ENCODE results near the gene FN3KRP.

The FN3KRP gene, protein sequence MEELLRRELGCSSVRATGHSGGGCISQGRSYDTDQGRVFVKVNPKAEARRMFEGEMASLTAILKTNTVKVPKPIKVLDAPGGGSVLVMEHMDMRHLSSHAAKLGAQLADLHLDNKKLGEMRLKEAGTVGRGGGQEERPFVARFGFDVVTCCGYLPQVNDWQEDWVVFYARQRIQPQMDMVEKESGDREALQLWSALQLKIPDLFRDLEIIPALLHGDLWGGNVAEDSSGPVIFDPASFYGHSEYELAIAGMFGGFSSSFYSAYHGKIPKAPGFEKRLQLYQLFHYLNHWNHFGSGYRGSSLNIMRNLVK

DNA sequence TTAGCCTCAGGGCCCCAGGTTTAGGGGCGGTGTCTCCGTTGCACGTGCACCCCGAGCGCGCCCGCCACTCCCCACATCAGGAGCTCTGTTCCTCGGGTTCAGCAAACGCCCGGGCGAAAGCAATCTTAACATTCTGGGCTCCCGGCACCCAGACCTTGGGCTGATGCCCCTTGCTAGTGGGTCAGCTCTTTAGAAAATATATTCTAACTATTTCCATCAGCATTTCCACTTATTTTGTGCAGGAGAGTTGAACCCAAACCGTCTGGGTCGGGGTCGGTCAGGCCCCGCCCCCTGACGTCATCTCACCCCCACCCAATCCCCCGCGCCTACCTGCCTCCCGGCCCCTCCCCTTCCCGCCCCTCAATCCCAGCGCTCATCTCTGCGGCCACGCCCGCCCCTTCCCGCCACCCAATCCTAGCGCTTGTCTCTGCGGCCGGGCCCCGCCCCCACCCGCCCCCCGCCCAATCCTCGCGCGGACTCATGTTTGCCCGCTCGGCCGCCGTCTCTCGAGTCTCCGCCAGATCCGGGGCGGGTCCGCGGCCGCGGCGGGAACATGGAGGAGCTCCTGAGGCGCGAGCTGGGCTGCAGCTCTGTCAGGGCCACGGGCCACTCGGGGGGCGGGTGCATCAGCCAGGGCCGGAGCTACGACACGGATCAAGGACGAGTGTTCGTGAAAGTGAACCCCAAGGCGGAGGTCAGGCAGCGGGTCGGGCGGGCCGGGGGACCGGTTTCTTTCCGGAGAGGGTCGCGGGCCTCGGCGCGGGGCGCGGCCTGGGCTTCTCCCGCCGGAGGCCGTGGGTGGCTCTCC, at the start of gene FN3KRP:
FN3KRP (plus strand) TSS at position 504 of the 808 bp plus-strand sequence; CDS start at position 554, 50 bp downstream.
- ATAC-seq: peak; percentile 93
- TF ChIP-seq PPARA (CRISPR knock-in tag; IDR thresholded peaks at IDR 0.05; ENCODE audit: borderline replicate concordance) (no peak), ZNF8 (CRISPR knock-in tag; IDR thresholded peaks at IDR 0.05) (no peak), TCF4 (CRISPR knock-in tag; IDR thresholded peaks at IDR 0.05; ENCODE audit: borderline replicate concordance) (no peak), ISL1 (CRISPR knock-in tag; IDR thresholded peaks at IDR 0.05) (no peak), TOX (CRISPR knock-in tag; IDR thresholded peaks at IDR 0.05; ENCODE audit: borderline replicate concordance) (no peak), RARB (CRISPR knock-in tag; IDR thresholded peaks at IDR 0.05) (no peak), OSR1 (CRISPR knock-in tag; IDR thresholded peaks at IDR 0.05) (no peak), ARNTL (CRISPR knock-in tag; IDR thresholded peaks at IDR 0.05; ENCODE audit: borderline replicate concordance, low read depth) (no peak), CSDC2 (CRISPR knock-in tag; IDR thresholded peaks at IDR 0.05) (no peak), GLIS3 (CRISPR knock-in tag; IDR thresholded peaks at IDR 0.05) (no peak), SNAI2 (CRISPR knock-in tag; IDR thresholded peaks at IDR 0.05) (no peak), ZFP30 (CRISPR knock-in tag; IDR thresholded peaks at IDR 0.05) (no peak), ZC3H10 (CRISPR knock-in tag; IDR thresholded peaks at IDR 0.05) (no peak), ESRRG (CRISPR knock-in tag; IDR thresholded peaks at IDR 0.05) (no peak)
- TF ChIP-seq, protein P1, sequence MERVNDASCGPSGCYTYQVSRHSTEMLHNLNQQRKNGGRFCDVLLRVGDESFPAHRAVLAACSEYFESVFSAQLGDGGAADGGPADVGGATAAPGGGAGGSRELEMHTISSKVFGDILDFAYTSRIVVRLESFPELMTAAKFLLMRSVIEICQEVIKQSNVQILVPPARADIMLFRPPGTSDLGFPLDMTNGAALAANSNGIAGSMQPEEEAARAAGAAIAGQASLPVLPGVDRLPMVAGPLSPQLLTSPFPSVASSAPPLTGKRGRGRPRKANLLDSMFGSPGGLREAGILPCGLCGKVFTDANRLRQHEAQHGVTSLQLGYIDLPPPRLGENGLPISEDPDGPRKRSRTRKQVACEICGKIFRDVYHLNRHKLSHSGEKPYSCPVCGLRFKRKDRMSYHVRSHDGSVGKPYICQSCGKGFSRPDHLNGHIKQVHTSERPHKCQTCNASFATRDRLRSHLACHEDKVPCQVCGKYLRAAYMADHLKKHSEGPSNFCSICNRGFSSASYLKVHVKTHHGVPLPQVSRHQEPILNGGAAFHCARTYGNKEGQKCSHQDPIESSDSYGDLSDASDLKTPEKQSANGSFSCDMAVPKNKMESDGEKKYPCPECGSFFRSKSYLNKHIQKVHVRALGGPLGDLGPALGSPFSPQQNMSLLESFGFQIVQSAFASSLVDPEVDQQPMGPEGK (CRISPR knock-in tag; IDR thresholded peaks at IDR 0.05; ENCODE audit: borderline replicate concordance): no peak
- TF ChIP-seq, protein P2, sequence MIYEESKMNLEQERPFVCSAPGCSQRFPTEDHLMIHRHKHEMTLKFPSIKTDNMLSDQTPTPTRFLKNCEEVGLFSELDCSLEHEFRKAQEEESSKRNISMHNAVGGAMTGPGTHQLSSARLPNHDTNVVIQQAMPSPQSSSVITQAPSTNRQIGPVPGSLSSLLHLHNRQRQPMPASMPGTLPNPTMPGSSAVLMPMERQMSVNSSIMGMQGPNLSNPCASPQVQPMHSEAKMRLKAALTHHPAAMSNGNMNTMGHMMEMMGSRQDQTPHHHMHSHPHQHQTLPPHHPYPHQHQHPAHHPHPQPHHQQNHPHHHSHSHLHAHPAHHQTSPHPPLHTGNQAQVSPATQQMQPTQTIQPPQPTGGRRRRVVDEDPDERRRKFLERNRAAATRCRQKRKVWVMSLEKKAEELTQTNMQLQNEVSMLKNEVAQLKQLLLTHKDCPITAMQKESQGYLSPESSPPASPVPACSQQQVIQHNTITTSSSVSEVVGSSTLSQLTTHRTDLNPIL (CRISPR knock-in tag; IDR thresholded peaks at IDR 0.05; ENCODE audit: low read depth): no peak
- TF ChIP-seq, protein P3, sequence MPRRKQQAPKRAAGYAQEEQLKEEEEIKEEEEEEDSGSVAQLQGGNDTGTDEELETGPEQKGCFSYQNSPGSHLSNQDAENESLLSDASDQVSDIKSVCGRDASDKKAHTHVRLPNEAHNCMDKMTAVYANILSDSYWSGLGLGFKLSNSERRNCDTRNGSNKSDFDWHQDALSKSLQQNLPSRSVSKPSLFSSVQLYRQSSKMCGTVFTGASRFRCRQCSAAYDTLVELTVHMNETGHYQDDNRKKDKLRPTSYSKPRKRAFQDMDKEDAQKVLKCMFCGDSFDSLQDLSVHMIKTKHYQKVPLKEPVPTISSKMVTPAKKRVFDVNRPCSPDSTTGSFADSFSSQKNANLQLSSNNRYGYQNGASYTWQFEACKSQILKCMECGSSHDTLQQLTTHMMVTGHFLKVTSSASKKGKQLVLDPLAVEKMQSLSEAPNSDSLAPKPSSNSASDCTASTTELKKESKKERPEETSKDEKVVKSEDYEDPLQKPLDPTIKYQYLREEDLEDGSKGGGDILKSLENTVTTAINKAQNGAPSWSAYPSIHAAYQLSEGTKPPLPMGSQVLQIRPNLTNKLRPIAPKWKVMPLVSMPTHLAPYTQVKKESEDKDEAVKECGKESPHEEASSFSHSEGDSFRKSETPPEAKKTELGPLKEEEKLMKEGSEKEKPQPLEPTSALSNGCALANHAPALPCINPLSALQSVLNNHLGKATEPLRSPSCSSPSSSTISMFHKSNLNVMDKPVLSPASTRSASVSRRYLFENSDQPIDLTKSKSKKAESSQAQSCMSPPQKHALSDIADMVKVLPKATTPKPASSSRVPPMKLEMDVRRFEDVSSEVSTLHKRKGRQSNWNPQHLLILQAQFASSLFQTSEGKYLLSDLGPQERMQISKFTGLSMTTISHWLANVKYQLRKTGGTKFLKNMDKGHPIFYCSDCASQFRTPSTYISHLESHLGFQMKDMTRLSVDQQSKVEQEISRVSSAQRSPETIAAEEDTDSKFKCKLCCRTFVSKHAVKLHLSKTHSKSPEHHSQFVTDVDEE (CRISPR knock-in tag; IDR thresholded peaks at IDR 0.05): no peak
- TF ChIP-seq, protein P4, sequence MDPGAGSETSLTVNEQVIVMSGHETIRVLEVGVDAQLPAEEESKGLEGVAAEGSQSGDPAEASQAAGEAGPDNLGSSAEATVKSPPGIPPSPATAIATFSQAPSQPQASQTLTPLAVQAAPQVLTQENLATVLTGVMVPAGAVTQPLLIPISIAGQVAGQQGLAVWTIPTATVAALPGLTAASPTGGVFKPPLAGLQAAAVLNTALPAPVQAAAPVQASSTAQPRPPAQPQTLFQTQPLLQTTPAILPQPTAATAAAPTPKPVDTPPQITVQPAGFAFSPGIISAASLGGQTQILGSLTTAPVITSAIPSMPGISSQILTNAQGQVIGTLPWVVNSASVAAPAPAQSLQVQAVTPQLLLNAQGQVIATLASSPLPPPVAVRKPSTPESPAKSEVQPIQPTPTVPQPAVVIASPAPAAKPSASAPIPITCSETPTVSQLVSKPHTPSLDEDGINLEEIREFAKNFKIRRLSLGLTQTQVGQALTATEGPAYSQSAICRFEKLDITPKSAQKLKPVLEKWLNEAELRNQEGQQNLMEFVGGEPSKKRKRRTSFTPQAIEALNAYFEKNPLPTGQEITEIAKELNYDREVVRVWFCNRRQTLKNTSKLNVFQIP (CRISPR knock-in tag; IDR thresholded peaks at IDR 0.05; ENCODE audit: borderline replicate concordance, low read depth): no peak

DNA sequence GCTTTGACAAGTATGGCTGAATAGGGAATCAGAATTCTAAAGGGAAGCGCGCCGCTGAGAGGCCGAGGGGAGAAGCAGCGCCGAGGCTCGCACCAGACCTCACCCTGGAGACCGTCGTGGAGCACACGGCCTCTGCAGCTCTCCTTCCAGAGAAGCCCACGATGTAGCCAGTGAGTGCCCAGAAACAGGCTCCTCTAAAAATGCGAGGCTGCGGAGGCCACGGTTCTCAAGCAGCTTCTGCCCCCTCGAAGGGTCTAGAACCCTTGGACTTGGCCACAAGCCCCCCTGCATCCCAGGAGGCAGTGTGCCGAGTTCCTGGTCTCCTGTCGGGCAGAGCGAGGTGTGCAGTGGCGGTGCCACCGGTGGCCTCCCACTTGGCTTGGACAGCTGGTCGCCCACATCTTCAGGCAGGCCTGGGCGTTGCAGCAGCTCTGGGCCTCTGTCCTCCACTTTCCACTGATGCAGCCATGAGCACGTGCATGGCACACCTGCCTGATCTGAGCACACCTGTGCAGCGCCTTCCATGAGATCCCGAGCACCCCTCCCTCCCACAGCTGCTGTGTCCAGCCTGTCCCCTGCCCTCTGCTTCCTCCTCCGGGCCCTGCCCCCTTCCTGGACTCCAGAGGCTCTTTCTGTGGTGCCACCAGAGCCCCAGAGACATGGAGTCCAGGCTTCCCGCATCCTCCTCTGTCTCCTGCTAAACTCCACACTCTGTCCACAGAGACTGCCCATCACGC, 49.4 kb upstream of the FN3KRP start:
- ATAC-seq: no peak
- TF ChIP-seq ZFP3 (CRISPR knock-in tag; IDR thresholded peaks at IDR 0.05) (no peak), ESRRG (CRISPR knock-in tag; IDR thresholded peaks at IDR 0.05) (no peak), TCF4 (CRISPR knock-in tag; IDR thresholded peaks at IDR 0.05; ENCODE audit: borderline replicate concordance) (no peak), SNAI2 (CRISPR knock-in tag; IDR thresholded peaks at IDR 0.05) (no peak), BACH2 (CRISPR knock-in tag; IDR thresholded peaks at IDR 0.05; ENCODE audit: borderline replicate concordance) (no peak), ZNF8 (CRISPR knock-in tag; IDR thresholded peaks at IDR 0.05) (no peak), CSDC2 (CRISPR knock-in tag; IDR thresholded peaks at IDR 0.05) (no peak), ZNF70 (CRISPR knock-in tag; IDR thresholded peaks at IDR 0.05) (no peak), RARB (CRISPR knock-in tag; IDR thresholded peaks at IDR 0.05) (no peak), ARNTL (CRISPR knock-in tag; IDR thresholded peaks at IDR 0.05; ENCODE audit: borderline replicate concordance, low read depth) (no peak)
- TF ChIP-seq, protein P2 (CRISPR knock-in tag; IDR thresholded peaks at IDR 0.05; ENCODE audit: low read depth): no peak
- TF ChIP-seq, protein P3 (CRISPR knock-in tag; IDR thresholded peaks at IDR 0.05): no peak
- TF ChIP-seq, protein P1 (CRISPR knock-in tag; IDR thresholded peaks at IDR 0.05; ENCODE audit: borderline replicate concordance): no peak

All from SK-N-SH treated with all-trans-retinoic acid at 6 μM for 48 hours (cell line).